ENCODE data around the gene ABCA10. TPM values are rescaled to one million over a fixed set of nuclear protein-coding genes. Genes with fewer than 3 reads are reported as not detected.

ABCA10 gene
- total RNA-seq, 1 experiment from 2014 or later = 0.34 TPM

- Histone ChIP-seq H3K4me1 (ENCODE audit: control insufficient read depth in 1 of 2, insufficient read depth in 2 of 2, low read length in 2 of 2) (no peaks in the 10 kb centered on the region), H3K36me3 (ENCODE audit: control insufficient read depth in 1 of 2, insufficient read depth in 2 of 2, low read length in 2 of 2) (no peaks in the 10 kb centered on the region), H3K9me3 (ENCODE audit: control insufficient read depth in 1 of 2, insufficient read depth in 1 of 2, low read depth in 1 of 2, low read length in 2 of 2) (no peaks in the 10 kb centered on the region), H3K27me3 (ENCODE audit: insufficient read depth, low read length) (no peaks in the 10 kb centered on the region), H3K79me2 (ENCODE audit: insufficient read depth, low read length) (no peaks in the 10 kb centered on the region), H3K4me2 (ENCODE audit: low read length) (no peak overlapping the region), H3K4me3 (replicated peaks in 1 of 2; ENCODE audit: low read depth in 1 of 2, low read length in 2 of 2) (no peak overlapping the region), H3K9me2 (ENCODE audit: insufficient read depth) (no peaks in the 10 kb centered on the region), H3K27ac (ENCODE audit: low read depth, low read length) (no peak overlapping the region), H4K20me1 (ENCODE audit: insufficient read depth) (no peaks in the 10 kb centered on the region), H2AFZ (ENCODE audit: low read depth, low read length, poor library complexity, severe bottlenecking) (no peak overlapping the region), H3K9ac (ENCODE audit: low read length) (no peak overlapping the region)
- DNase-seq (ENCODE audit: low read depth, low spot score) (no peak), ATAC-seq (no peak)
- no TSS peak for BruUV-seq (replicated peaks)
- ChIA-PET CTCF (no interaction called here), POLR2A (no interaction called here), RAD21 (ENCODE audit: low non-redundant PET in 1 of 2, low total read pairs in 2 of 2, uncharacterized antibody in 2 of 2, unreplicated experiment in 2 of 2) (no interaction called here)
- intact Hi-C loops (cut with micrococcal nuclease) = no loop called here
- no peak for TF ChIP-seq SRF (IDR thresholded peaks at IDR 0.05; ENCODE audit: low read depth)
Observed at GRCh38 chr17:69188064-69188463, 40.6 kb downstream of the ABCA10 start.

GRCh38 chr17:69187294-69187693, 41.3 kb downstream of the ABCA10 start:
- TF ChIP-seq ZBTB33 (IDR thresholded peaks at IDR 0.05; ENCODE audit: extremely low read depth, insufficient replicate concordance, low read length) = no peak
- TF ChIP-seq ELF1 (IDR thresholded peaks at IDR 0.05; ENCODE audit: borderline replicate concordance, low read depth) = no peak
- no peak for TF ChIP-seq SP1 (IDR thresholded peaks at IDR 0.05; ENCODE audit: low read depth)
- TF ChIP-seq POLR2A (IDR thresholded peaks at IDR 0.05; ENCODE audit: borderline replicate concordance, extremely low read depth, insufficient read depth, insufficient read length) = no peak
- no peak for TF ChIP-seq ZNF274 (IDR thresholded peaks at IDR 0.05; ENCODE audit: low read depth, low read length)
- Histone ChIP-seq H3K9ac (ENCODE audit: low read length) (no peak overlapping the region), H3K4me3 (replicated peaks in 1 of 2; ENCODE audit: low read depth in 1 of 2, low read length in 2 of 2) (no peak overlapping the region), H3K9me2 (ENCODE audit: insufficient read depth) (no peaks in the 10 kb centered on the region), H3K36me3 (ENCODE audit: control insufficient read depth in 1 of 2, insufficient read depth in 2 of 2, low read length in 2 of 2) (no peaks in the 10 kb centered on the region), H3K79me2 (ENCODE audit: insufficient read depth, low read length) (no peaks in the 10 kb centered on the region), H3K27ac (ENCODE audit: low read depth, low read length) (no peak overlapping the region), H3K4me2 (ENCODE audit: low read length) (no peak overlapping the region), H3K27me3 (ENCODE audit: insufficient read depth, low read length) (no peaks in the 10 kb centered on the region), H2AFZ (ENCODE audit: low read depth, low read length, poor library complexity, severe bottlenecking) (no peak overlapping the region), H3K9me3 (ENCODE audit: control insufficient read depth in 1 of 2, insufficient read depth in 1 of 2, low read depth in 1 of 2, low read length in 2 of 2) (no peaks in the 10 kb centered on the region), H3K4me1 (ENCODE audit: control insufficient read depth in 1 of 2, insufficient read depth in 2 of 2, low read length in 2 of 2) (no peaks in the 10 kb centered on the region), H4K20me1 (ENCODE audit: insufficient read depth) (no peaks in the 10 kb centered on the region)
- POLR2A ChIA-PET = no interaction called here
- ATAC-seq (no peak), DNase-seq (ENCODE audit: low read depth, low spot score) (no peak)
- CTCF ChIA-PET = no interaction called here
- intact Hi-C loops (cut with micrococcal nuclease) = no loop called here
- BruUV-seq (replicated peaks) = no TSS peak
- RAD21 ChIA-PET (ENCODE audit: low non-redundant PET in 1 of 2, low total read pairs in 2 of 2, uncharacterized antibody in 2 of 2, unreplicated experiment in 2 of 2) = no interaction called here
